ENCODE results near the gene S1PR4.

S1PR4 gene

DNA sequence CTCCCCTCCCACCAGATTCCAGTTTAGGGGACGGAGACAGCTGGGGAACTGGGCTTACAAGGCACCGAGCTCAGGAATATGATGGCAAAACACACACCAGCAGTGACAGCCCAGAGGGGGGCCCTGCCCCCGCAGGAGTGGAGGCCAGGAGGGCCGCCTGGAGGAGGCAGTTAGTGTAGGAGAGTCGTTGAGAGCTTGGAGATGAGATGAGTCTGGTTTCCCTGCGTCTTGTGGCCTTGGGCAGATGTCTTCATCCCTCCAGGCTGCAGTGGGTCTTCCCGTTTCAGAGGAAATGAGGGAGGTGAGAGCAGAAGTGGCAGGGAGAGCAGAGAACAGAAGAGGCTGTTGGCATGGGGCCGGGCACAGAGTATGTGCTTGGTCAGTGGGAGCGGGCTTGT, 50.8 kb downstream of the S1PR4 start:
- DNase-seq: no peak
- Histone ChIP-seq H3K4me3 (ENCODE audit: low read depth, low read length) (no peak overlapping the region), H3K27ac (no peak overlapping the region), H3K9me3 (ENCODE audit: severe bottlenecking) (no peaks in the 10 kb centered on the region), H3K36me3 (no peaks in the 10 kb centered on the region), H3K27me3 (ENCODE audit: insufficient read depth, low read depth, severe bottlenecking) (no peaks in the 10 kb centered on the region)
- TF ChIP-seq, protein P1, sequence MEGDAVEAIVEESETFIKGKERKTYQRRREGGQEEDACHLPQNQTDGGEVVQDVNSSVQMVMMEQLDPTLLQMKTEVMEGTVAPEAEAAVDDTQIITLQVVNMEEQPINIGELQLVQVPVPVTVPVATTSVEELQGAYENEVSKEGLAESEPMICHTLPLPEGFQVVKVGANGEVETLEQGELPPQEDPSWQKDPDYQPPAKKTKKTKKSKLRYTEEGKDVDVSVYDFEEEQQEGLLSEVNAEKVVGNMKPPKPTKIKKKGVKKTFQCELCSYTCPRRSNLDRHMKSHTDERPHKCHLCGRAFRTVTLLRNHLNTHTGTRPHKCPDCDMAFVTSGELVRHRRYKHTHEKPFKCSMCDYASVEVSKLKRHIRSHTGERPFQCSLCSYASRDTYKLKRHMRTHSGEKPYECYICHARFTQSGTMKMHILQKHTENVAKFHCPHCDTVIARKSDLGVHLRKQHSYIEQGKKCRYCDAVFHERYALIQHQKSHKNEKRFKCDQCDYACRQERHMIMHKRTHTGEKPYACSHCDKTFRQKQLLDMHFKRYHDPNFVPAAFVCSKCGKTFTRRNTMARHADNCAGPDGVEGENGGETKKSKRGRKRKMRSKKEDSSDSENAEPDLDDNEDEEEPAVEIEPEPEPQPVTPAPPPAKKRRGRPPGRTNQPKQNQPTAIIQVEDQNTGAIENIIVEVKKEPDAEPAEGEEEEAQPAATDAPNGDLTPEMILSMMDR (IDR thresholded peaks at IDR 0.05; ENCODE audit: low read depth, low read length): no peak
